KOPT-K1 (cell line): Measurements from ENCODE around the gene BAZ1B.
"Not testable (repeated sequence)": the region's sequence is repeated elsewhere in the genome, so short reads cannot be mapped to it uniquely, and the experiment has no call there.

Experiments used
- H3K27ac ChIP-seq: fragments of 200-600 bp; sonication (generic); 2 replicates; pipeline ENCODE4 v1.5.1; 2016; ENCODE audit warnings: antibody characterized with exemption, mild to moderate bottlenecking, low read depth, low read length; ENCODE audit not compliant: poor library complexity, severe bottlenecking
- H3K36me3 ChIP-seq: fragments of 200-600 bp; sonication (generic); 2 replicates; pipeline ENCODE4 v1.5.1; 2017; ENCODE audit warnings: antibody characterized with exemption, mild to moderate bottlenecking, low read length, moderate library complexity; ENCODE audit not compliant: insufficient read depth
- H3K9me3 ChIP-seq: fragments of 200-600 bp; sonication (generic); 2 replicates; pipeline ENCODE4 v1.5.1; 2017; ENCODE audit warnings: antibody characterized with exemption, low read length, mild to moderate bottlenecking; ENCODE audit not compliant: insufficient read depth, poor library complexity, severe bottlenecking

BAZ1B gene

DNA sequence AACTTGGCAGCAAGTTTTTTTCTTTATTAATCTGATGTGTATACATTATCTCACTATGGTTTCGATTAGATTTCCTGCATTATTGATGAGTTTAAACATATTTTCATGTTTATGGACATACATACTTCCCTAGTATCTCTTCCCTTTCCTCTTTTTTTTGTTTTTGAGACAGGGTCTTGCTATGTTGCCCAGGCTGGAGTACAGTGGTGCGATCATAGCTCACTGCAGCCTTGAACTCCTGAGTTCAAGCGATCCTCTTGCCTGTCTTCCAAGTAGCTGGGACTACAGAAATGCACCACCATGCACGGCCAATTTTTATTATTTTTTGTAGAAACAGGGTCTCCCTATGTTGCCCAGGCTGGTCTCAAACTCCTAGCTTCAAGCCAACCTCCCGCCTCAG lies 18.9 kb downstream of the BAZ1B start:
- no peak overlapping the region for H3K27ac ChIP-seq
- H3K36me3 ChIP-seq = peaks cover 100% of the 10 kb centered on the region
- H3K9me3 ChIP-seq = no peaks in the 10 kb centered on the region

DNA sequence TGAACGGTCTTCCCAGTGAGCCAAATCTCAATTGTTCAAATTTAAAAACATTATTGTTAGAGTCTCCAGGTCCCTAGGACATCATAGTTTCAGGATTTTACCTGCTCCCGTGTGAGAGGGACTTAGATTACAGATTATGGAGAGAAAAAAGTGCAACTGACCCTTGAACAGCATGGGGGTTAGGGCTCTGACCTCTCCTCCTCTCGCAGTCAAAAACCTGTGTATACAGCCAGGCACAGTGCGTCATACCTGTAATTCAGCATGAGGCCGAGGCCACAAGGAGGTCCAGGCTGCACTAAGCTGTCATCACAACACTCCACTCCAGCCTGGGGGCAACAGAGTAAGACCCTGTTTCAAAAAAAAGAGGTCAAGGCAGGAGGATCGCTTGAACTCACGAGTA lies 25.5 kb downstream of the BAZ1B start:
- Histone ChIP-seq H3K36me3 (peaks cover 100% of the 10 kb centered on the region), H3K9me3 (no peaks in the 10 kb centered on the region), H3K27ac (no peak overlapping the region)

DNA sequence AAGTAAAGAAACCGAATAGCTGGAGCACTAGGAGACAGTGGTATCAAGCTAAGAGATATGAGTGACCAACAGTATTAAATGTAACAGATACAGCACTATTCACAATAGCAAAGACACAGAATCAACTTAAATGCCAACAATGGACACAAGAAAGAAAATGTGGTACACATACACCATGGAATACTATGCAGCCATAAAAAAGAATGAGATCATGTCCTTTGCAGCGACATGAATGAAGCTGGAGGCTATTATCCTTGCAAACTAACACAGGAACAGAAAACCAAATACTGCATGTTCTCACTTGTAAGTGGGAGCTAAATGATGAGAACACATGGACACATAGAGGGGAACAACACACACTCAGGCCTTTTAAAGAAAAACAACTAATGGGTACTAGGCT lies 26.6 kb downstream of the BAZ1B start:
- H3K36me3 ChIP-seq = peaks cover 100% of the 10 kb centered on the region
- H3K9me3 ChIP-seq = not testable (repeated sequence)

DNA sequence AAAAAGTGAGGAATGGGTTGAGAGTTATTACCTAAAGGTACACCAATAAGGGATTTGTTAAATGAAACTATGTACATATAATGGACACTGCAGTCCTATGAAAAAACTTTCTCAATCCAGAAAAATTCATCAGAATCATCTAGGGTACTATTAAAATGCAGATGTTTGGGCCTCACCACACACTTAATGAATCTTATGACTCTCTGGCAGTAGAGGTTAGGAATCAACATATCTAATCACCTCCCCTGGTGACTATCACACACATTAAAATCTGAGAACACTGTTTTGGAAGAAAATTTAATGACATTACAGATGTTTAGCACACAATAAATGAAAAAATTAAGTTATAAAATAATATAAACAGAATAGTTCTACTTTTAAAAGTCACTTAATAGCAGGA lies 32.1 kb downstream of the BAZ1B start:
- peaks cover 100% of the 10 kb centered on the region for H3K36me3 ChIP-seq
- no peak overlapping the region for H3K27ac ChIP-seq
- H3K9me3 ChIP-seq = no peaks in the 10 kb centered on the region

More for the DNA sequence above, 26.6 kb downstream of the BAZ1B start:
- not testable (repeated sequence) for H3K27ac ChIP-seq

DNA sequence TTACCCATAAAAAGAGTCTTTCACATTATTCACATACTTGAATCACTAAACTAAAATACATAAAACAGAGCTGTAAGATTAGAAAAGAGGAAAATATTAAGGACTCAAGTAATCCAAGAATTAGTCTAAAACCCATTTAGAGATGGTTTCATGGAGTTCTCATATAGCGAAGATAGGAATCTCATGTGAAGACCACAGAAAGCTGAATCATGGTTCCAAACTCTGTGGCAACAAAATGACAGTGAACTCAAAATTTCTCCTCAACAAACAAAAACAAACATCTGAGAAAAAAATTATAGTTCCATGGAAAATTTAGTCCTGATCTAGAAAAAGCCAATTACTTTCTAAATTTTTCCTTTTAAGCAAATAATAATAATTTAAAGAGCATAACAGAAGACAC lies 34.6 kb downstream of the BAZ1B start:
- H3K36me3 ChIP-seq = peaks cover 100% of the 10 kb centered on the region
- no peaks in the 10 kb centered on the region for H3K9me3 ChIP-seq
- no peak overlapping the region for H3K27ac ChIP-seq

DNA sequence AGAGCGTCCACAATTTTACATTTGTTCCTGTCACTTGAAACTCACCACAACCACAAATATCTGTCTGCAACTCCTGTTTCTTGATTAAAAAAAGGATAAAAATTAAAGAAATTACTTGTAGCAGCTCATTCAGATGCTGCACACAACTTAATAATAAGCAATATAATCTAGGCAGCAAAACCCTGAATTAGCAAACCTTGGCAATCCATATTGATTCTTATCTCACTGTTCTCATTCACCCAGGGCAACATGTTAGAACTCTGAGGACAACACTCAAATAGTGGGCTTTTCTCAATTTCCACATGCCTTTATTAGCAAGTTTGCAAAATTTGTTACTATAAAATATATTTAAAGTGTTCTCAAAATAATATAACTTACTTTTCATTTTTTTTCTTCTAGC lies 38.9 kb downstream of the BAZ1B start:
- no peak overlapping the region for H3K27ac ChIP-seq
- peaks cover 100% of the 10 kb centered on the region for H3K36me3 ChIP-seq
- no peaks in the 10 kb centered on the region for H3K9me3 ChIP-seq

DNA sequence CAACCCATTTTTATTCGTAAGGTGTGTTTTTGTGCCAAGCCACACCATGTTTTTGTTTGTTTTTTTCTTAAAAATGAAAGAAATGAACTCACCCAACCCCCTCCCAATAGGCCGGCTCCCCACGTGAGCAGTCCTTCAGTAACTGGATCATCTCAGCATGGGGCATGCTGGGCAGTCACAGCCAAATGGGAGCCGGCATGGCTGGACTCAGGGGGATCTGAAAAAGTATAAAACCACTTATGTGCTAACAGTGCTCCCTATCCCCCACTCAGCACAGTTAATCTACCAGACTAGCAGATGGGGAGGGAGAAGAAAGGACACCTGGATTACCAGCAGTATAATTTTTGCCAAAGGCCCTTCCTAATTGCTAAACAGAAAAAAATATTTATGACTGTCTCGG lies 39.3 kb downstream of the BAZ1B start:
- Histone ChIP-seq H3K36me3 (peaks cover 100% of the 10 kb centered on the region), H3K9me3 (no peaks in the 10 kb centered on the region), H3K27ac (no peak overlapping the region)

DNA sequence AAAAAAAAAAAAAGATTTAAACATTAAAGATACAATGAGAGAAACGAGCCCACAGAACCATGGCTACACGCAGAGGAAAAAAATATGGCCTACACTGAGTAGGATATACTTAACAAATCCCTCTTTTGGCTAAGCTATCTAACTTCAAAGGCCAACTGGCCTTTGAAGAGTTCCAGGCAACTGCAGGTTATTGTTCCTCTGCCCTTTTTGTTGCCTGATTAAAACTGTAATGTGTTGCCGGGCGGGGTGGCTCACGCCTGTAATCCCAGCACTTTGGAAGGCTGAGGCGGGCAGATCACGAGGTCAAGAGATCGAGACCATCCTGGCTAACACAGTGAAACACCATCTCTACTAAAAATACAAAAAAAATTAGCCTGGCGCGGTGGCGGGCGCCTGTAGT lies 40.6 kb downstream of the BAZ1B start:
- peaks cover 100% of the 10 kb centered on the region for H3K36me3 ChIP-seq
- not testable (repeated sequence) for H3K9me3 ChIP-seq, H3K27ac ChIP-seq

DNA sequence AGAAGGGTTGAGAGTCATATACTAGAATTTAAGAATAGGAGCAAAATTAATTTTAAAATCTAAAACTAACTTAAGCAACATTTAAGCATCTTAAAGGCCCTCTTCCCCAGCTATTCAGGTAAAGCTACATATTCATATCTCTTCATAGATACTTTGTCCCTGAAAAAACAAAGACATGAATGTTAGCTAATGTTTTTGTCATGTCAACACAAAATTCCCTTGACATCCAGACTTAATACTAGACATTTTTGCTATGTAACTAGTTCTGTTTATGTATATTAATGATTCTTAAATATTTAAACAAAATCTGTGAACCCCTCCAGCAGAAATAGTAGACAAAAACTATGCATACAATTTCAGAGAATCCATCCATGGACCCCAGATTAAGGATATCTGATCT lies 43.5 kb downstream of the BAZ1B start:
- no peaks in the 10 kb centered on the region for H3K9me3 ChIP-seq
- peaks cover 100% of the 10 kb centered on the region for H3K36me3 ChIP-seq
- H3K27ac ChIP-seq = no peak overlapping the region

DNA sequence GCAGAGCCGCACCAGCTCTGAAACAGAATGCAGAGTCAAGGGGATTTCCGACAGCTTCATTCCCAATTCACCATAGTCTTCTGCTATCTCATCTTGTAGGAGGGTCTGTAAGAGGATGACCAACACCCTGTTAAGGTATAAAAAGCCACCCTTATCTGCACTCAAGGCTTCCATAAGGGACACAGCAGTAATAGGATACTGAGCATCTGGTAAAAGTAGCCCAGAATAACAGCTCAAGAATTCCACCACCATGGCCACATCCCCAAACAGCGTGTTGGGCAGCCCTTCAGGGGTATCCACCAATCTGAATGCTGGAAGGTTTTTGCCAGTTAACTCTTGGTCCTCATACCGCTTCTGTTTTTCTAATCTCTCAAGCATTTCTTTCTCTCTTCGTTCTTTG lies 44.7 kb downstream of the BAZ1B start:
- Histone ChIP-seq H3K27ac (no peak overlapping the region), H3K36me3 (peaks cover 100% of the 10 kb centered on the region), H3K9me3 (no peaks in the 10 kb centered on the region)

DNA sequence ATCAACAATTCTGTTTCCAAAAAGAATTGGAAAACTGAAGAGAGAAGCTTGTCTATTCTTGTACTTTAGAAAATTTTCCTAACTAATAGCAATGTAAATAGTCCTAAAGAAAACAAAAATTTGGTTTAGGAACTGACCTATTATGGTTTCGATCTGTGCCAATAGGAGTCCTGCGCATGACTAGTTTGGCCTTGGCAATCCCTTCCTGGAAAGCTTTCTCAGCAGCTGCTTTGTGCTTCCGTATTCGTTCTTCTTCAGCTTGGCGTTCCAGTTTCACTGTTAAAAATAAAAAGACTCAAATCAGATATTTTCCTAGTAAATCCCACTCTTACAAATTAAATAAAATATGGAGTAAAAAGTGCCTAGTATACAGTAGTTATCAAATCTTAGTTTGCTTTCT lies 51.9 kb downstream of the BAZ1B start:
- H3K27ac ChIP-seq = no peak overlapping the region
- H3K9me3 ChIP-seq = no peaks in the 10 kb centered on the region
- peaks cover 100% of the 10 kb centered on the region for H3K36me3 ChIP-seq

DNA sequence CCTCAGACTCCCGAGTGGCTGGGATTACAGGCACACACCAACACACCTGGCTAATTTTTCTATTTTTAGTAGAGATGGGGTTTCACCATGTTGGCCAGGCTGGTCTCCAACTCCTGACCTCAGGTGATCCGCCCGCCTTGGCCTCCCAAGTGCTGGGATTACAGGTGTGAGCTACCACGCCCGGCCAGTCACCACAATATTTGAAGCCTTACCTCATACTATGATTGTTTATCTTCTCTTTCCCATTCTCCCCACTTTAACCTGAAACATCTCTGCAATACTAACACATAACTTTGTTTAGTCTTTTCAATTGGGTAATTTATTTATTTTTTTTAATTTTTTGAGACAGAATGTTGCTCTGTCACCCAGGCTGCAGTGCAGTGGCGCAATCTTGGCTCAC lies 55.0 kb downstream of the BAZ1B start:
- H3K9me3 ChIP-seq, H3K27ac ChIP-seq: not testable (repeated sequence)
- peaks cover 100% of the 10 kb centered on the region for H3K36me3 ChIP-seq

DNA sequence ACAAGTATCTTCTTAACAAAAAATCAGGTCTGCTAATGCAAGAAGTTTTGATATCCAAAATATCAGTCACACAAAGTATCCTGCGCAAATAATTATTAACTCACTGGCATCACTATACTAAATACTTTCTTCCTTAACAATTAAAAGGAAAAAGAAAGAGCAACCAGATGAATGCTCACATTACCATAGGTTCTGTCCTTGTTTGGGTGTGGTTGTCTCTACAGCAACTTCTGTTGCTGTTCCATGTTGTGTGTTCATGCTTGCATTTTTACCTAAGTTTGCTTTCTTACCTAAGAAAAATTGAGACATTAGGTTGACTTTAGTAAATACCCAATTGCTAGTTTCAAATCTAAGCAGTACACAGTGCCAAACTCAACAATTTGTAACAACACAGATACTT lies 56.0 kb downstream of the BAZ1B start:
- H3K36me3 ChIP-seq = peaks cover 100% of the 10 kb centered on the region

DNA sequence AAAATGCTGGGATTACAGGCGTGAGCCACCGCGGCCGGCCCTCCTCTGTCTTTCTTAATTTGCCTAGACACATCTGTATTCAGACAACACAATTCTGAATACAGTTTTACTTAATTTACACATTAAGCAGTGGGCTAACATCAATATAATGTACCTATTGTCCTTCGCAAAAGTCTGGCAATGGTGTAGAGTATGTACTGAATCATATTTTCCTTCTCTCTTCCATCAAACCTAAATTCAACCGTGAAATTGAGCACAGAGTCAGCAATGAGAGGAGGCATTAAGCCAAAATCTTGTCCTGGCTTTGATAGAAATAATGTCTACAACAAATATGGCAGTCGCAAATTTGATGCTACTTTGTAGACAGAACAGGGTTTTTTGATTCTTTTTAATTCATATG lies 58.1 kb downstream of the BAZ1B start:
- H3K36me3 ChIP-seq = peaks cover 100% of the 10 kb centered on the region
- H3K9me3 ChIP-seq = no peaks in the 10 kb centered on the region
- no peak overlapping the region for H3K27ac ChIP-seq

More for the DNA sequence above, 56.0 kb downstream of the BAZ1B start:
- H3K9me3 ChIP-seq = no peaks in the 10 kb centered on the region
- H3K27ac ChIP-seq = no peak overlapping the region

DNA sequence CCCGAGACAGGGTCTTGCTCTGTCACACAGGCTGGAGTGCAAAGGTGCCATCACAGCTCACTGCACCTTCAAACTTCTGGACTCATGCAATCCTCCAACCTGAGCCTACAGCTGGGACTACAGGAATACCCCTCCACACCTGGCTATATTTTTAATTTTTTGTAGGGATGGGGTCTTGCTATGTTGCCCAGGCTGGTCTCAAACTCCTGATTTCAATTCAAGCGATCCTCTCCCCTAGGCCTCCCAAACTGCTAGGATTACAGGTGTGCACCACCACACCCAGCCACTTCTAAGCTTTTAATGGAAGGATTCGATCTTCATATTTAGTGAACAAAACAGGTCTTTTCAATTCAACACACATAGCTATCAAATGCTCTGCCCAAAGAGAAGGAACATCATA lies 58.8 kb downstream of the BAZ1B start:
- no peaks in the 10 kb centered on the region for H3K9me3 ChIP-seq
- H3K36me3 ChIP-seq = peaks cover 100% of the 10 kb centered on the region
- no peak overlapping the region for H3K27ac ChIP-seq

DNA sequence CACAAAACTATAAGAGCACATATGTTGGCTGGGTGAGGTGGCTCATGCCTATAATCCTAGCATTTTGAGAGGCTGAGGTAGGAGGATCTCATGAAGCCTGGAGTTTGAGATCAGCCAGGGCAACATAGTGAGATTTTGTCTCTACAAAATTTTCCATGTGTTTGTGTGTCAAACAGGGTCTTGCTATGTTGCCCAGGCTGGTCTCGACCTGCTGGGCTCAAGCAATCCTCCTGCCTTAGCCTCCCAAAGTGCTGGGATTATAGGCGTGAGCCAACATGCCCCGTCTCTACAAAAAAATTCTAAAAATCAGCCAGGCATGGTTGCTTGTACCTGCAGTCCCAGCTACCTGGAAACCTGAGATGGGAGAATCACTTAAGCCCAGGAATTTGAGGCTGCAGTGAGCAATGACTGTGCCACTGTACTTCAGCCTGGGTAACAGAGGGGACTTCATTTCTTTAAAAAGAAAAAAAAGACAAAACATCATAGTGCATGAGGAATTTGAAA lies 60.3 kb downstream of the BAZ1B start:
- H3K9me3 ChIP-seq = no peaks in the 10 kb centered on the region
- no peak overlapping the region for H3K27ac ChIP-seq
- H3K36me3 ChIP-seq = peaks cover 100% of the 10 kb centered on the region

DNA sequence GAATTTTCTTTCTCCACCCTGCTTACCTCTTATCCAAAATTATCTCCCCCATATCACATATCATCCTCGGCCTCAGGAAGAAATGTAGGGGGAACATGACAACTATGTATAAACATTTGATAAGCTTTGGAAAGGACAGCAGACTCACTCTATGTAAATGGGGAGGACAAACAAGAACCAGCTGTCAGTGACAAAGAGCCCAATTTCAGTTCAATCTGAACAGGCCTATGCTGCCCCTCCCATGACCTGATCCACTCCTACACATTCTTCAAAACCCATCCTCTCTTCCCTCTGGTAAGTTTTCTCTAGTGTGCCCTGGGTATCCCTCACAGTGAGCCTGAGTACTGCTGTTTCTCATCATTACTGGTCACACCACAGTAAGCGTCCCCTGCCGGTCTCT lies 67.7 kb downstream of the BAZ1B start:
- no peak overlapping the region for H3K27ac ChIP-seq
- H3K9me3 ChIP-seq = no peaks in the 10 kb centered on the region
- peaks cover 100% of the 10 kb centered on the region for H3K36me3 ChIP-seq
